ENCODE results near the gene GMDS.

Gene GMDS

GRCh38 chr6:1587546-1587945, 657.9 kb downstream of the GMDS start:
- Histone ChIP-seq H3K36me3 (ENCODE audit: control insufficient read depth, insufficient read depth, low read length) (no peaks in the 10 kb centered on the region), H3K4me1 (ENCODE audit: control insufficient read depth, insufficient read depth, low read length, poor library complexity, severe bottlenecking) (no peaks in the 10 kb centered on the region), H3K27ac (ENCODE audit: insufficient read depth, low read length, poor library complexity, severe bottlenecking) (no peak overlapping the region), H3K4me3 (ENCODE audit: insufficient read depth, low read depth, low read length, poor library complexity, severe bottlenecking) (no peak overlapping the region), H3K9me3 (ENCODE audit: control insufficient read depth, low read length) (no peaks in the 10 kb centered on the region), H3K27me3 (replicated peaks; ENCODE audit: control insufficient read depth, insufficient read depth, low read length, poor library complexity, severe bottlenecking) (no peaks in the 10 kb centered on the region)
- no peak for DNase-seq

- H3K4me3 ChIP-seq (ENCODE audit: insufficient read depth, low read depth, low read length, poor library complexity, severe bottlenecking), result no peak overlapping the region
- DNase-seq, result no peak
- no peaks in the 10 kb centered on the region for H3K4me1 ChIP-seq (ENCODE audit: control insufficient read depth, insufficient read depth, low read length, poor library complexity, severe bottlenecking)
- no peaks in the 10 kb centered on the region for H3K36me3 ChIP-seq (ENCODE audit: control insufficient read depth, insufficient read depth, low read length)
- H3K27me3 ChIP-seq (replicated peaks; ENCODE audit: control insufficient read depth, insufficient read depth, low read length, poor library complexity, severe bottlenecking), result no peaks in the 10 kb centered on the region
- no peak overlapping the region for H3K27ac ChIP-seq (ENCODE audit: insufficient read depth, low read length, poor library complexity, severe bottlenecking)
- no peaks in the 10 kb centered on the region for H3K9me3 ChIP-seq (ENCODE audit: control insufficient read depth, low read length)
These were observed 658.4 kb downstream of the GMDS start for GRCh38 chr6:1586861-1587450.

GRCh38 chr6:1586256-1586655, 659.1 kb downstream of the GMDS start:
- H3K27ac ChIP-seq (ENCODE audit: insufficient read depth, low read length, poor library complexity, severe bottlenecking), result no peak overlapping the region
- H3K27me3 ChIP-seq (replicated peaks; ENCODE audit: control insufficient read depth, insufficient read depth, low read length, poor library complexity, severe bottlenecking), result no peaks in the 10 kb centered on the region
- no peaks in the 10 kb centered on the region for H3K36me3 ChIP-seq (ENCODE audit: control insufficient read depth, insufficient read depth, low read length)
- DNase-seq, result no peak
- no peak overlapping the region for H3K4me3 ChIP-seq (ENCODE audit: insufficient read depth, low read depth, low read length, poor library complexity, severe bottlenecking)
- no peaks in the 10 kb centered on the region for H3K4me1 ChIP-seq (ENCODE audit: control insufficient read depth, insufficient read depth, low read length, poor library complexity, severe bottlenecking)
- H3K9me3 ChIP-seq (ENCODE audit: control insufficient read depth, low read length), result no peaks in the 10 kb centered on the region

- Histone ChIP-seq H3K27ac (ENCODE audit: insufficient read depth, low read length, poor library complexity, severe bottlenecking) (no peak overlapping the region), H3K4me3 (ENCODE audit: insufficient read depth, low read depth, low read length, poor library complexity, severe bottlenecking) (no peak overlapping the region), H3K4me1 (ENCODE audit: control insufficient read depth, insufficient read depth, low read length, poor library complexity, severe bottlenecking) (no peaks in the 10 kb centered on the region), H3K27me3 (replicated peaks; ENCODE audit: control insufficient read depth, insufficient read depth, low read length, poor library complexity, severe bottlenecking) (no peaks in the 10 kb centered on the region), H3K36me3 (ENCODE audit: control insufficient read depth, insufficient read depth, low read length) (no peaks in the 10 kb centered on the region), H3K9me3 (ENCODE audit: control insufficient read depth, low read length) (no peaks in the 10 kb centered on the region)
- DNase-seq, result no peak
These were observed 659.7 kb downstream of the GMDS start for GRCh38 chr6:1585669-1586049.

- Histone ChIP-seq H3K27ac (ENCODE audit: insufficient read depth, low read length, poor library complexity, severe bottlenecking) (no peak overlapping the region), H3K9me3 (ENCODE audit: control insufficient read depth, low read length) (no peaks in the 10 kb centered on the region), H3K36me3 (ENCODE audit: control insufficient read depth, insufficient read depth, low read length) (no peaks in the 10 kb centered on the region), H3K4me3 (ENCODE audit: insufficient read depth, low read depth, low read length, poor library complexity, severe bottlenecking) (no peak overlapping the region), H3K4me1 (ENCODE audit: control insufficient read depth, insufficient read depth, low read length, poor library complexity, severe bottlenecking) (no peaks in the 10 kb centered on the region), H3K27me3 (replicated peaks; ENCODE audit: control insufficient read depth, insufficient read depth, low read length, poor library complexity, severe bottlenecking) (no peaks in the 10 kb centered on the region)
- no peak for DNase-seq
These were observed 660.3 kb downstream of the GMDS start for GRCh38 chr6:1584996-1585668.

- Histone ChIP-seq H3K27ac (ENCODE audit: insufficient read depth, low read length, poor library complexity, severe bottlenecking) (no peak overlapping the region), H3K4me1 (ENCODE audit: control insufficient read depth, insufficient read depth, low read length, poor library complexity, severe bottlenecking) (no peaks in the 10 kb centered on the region), H3K36me3 (ENCODE audit: control insufficient read depth, insufficient read depth, low read length) (no peaks in the 10 kb centered on the region), H3K4me3 (ENCODE audit: insufficient read depth, low read depth, low read length, poor library complexity, severe bottlenecking) (no peak overlapping the region), H3K9me3 (ENCODE audit: control insufficient read depth, low read length) (no peaks in the 10 kb centered on the region), H3K27me3 (replicated peaks; ENCODE audit: control insufficient read depth, insufficient read depth, low read length, poor library complexity, severe bottlenecking) (no peaks in the 10 kb centered on the region)
- DNase-seq, result no peak
These were observed 661.3 kb downstream of the GMDS start for GRCh38 chr6:1584146-1584545.

GRCh38 chr6:1581120-1581991, 664.0 kb downstream of the GMDS start:
- H3K36me3 ChIP-seq (ENCODE audit: control insufficient read depth, insufficient read depth, low read length), result no peaks in the 10 kb centered on the region
- no peaks in the 10 kb centered on the region for H3K4me1 ChIP-seq (ENCODE audit: control insufficient read depth, insufficient read depth, low read length, poor library complexity, severe bottlenecking)
- H3K4me3 ChIP-seq (ENCODE audit: insufficient read depth, low read depth, low read length, poor library complexity, severe bottlenecking), result no peak overlapping the region
- H3K27me3 ChIP-seq (replicated peaks; ENCODE audit: control insufficient read depth, insufficient read depth, low read length, poor library complexity, severe bottlenecking), result no peaks in the 10 kb centered on the region
- DNase-seq, result no peak
- no peak overlapping the region for H3K27ac ChIP-seq (ENCODE audit: insufficient read depth, low read length, poor library complexity, severe bottlenecking)
- no peaks in the 10 kb centered on the region for H3K9me3 ChIP-seq (ENCODE audit: control insufficient read depth, low read length)

- Histone ChIP-seq H3K4me1 (ENCODE audit: control insufficient read depth, insufficient read depth, low read length, poor library complexity, severe bottlenecking) (no peaks in the 10 kb centered on the region), H3K4me3 (ENCODE audit: insufficient read depth, low read depth, low read length, poor library complexity, severe bottlenecking) (no peak overlapping the region), H3K27me3 (replicated peaks; ENCODE audit: control insufficient read depth, insufficient read depth, low read length, poor library complexity, severe bottlenecking) (no peaks in the 10 kb centered on the region), H3K36me3 (ENCODE audit: control insufficient read depth, insufficient read depth, low read length) (no peaks in the 10 kb centered on the region), H3K27ac (ENCODE audit: insufficient read depth, low read length, poor library complexity, severe bottlenecking) (no peak overlapping the region), H3K9me3 (ENCODE audit: control insufficient read depth, low read length) (no peaks in the 10 kb centered on the region)
- DNase-seq, result no peak
These were observed 664.8 kb downstream of the GMDS start for GRCh38 chr6:1580585-1580984.

GRCh38 chr6:1580109-1580508, 665.3 kb downstream of the GMDS start:
- DNase-seq, result no peak

GRCh38 chr6:1579096-1579495, 666.3 kb downstream of the GMDS start:
- H3K4me1 ChIP-seq (ENCODE audit: control insufficient read depth, insufficient read depth, low read length, poor library complexity, severe bottlenecking), result no peaks in the 10 kb centered on the region
- DNase-seq, result no peak
- no peaks in the 10 kb centered on the region for H3K36me3 ChIP-seq (ENCODE audit: control insufficient read depth, insufficient read depth, low read length)
- H3K27ac ChIP-seq (ENCODE audit: insufficient read depth, low read length, poor library complexity, severe bottlenecking), result no peak overlapping the region
- no peak overlapping the region for H3K4me3 ChIP-seq (ENCODE audit: insufficient read depth, low read depth, low read length, poor library complexity, severe bottlenecking)
- H3K27me3 ChIP-seq (replicated peaks; ENCODE audit: control insufficient read depth, insufficient read depth, low read length, poor library complexity, severe bottlenecking), result no peaks in the 10 kb centered on the region
- no peaks in the 10 kb centered on the region for H3K9me3 ChIP-seq (ENCODE audit: control insufficient read depth, low read length)

More at GRCh38 chr6:1580109-1580508, 665.3 kb downstream of the GMDS start:
- no peaks in the 10 kb centered on the region for H3K27me3 ChIP-seq (replicated peaks; ENCODE audit: control insufficient read depth, insufficient read depth, low read length, poor library complexity, severe bottlenecking)
- no peaks in the 10 kb centered on the region for H3K36me3 ChIP-seq (ENCODE audit: control insufficient read depth, insufficient read depth, low read length)
- no peaks in the 10 kb centered on the region for H3K4me1 ChIP-seq (ENCODE audit: control insufficient read depth, insufficient read depth, low read length, poor library complexity, severe bottlenecking)
- H3K4me3 ChIP-seq (ENCODE audit: insufficient read depth, low read depth, low read length, poor library complexity, severe bottlenecking), result no peak overlapping the region
- H3K27ac ChIP-seq (ENCODE audit: insufficient read depth, low read length, poor library complexity, severe bottlenecking), result no peak overlapping the region
- no peaks in the 10 kb centered on the region for H3K9me3 ChIP-seq (ENCODE audit: control insufficient read depth, low read length)
